NCI-H345 (cell line): ENCODE results near the gene DAAM2.
A peak's percentile ranks its signal among the peaks of the same experiment; 100 is the strongest.

Experiments
- DNase-seq: peaks from one replicate; lab custom pipeline; 2025; lab: John Stamatoyannopoulos, UW

The DAAM2 gene

DNA sequence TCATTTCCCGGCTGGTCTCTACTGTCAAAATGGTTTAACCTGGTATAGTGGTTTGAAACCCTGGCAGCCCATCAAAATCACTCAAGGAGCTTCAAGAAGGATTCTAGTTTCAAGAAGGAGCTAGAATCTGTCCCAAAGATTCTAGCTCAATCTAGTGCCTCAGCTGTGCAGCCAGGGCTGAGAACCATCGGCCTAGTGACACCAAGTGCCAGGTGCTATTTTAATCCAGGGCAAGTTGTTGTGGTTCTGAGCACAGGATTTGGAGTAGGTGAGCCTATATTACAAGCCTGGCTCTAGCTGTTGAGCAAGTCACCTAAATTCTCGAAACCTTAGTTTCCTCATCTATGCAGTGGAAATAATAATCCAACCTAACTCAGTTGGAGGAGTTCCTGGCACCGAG is 138.4 kb downstream of the DAAM2 start:
- DNase-seq = no peak

- no peak for DNase-seq
These were observed 139.4 kb downstream of the DAAM2 start for GRCh38 chr6:39931607-39932006.

GRCh38 chr6:39932386-39932910 is 140.3 kb downstream of the DAAM2 start:
- DNase-seq = no peak

GRCh38 chr6:39933669-39934130 is 141.5 kb downstream of the DAAM2 start:
- no peak for DNase-seq

- DNase-seq = peak; percentile 73
These were observed 142.1 kb downstream of the DAAM2 start, which contains the start of gene MOCS1 for GRCh38 chr6:39934131-39934757. Gene MOCS1, minus strand, starts transcription at chr6:39934462. Its CDS starts 45 bp downstream, at chr6:39934417.

DNA sequence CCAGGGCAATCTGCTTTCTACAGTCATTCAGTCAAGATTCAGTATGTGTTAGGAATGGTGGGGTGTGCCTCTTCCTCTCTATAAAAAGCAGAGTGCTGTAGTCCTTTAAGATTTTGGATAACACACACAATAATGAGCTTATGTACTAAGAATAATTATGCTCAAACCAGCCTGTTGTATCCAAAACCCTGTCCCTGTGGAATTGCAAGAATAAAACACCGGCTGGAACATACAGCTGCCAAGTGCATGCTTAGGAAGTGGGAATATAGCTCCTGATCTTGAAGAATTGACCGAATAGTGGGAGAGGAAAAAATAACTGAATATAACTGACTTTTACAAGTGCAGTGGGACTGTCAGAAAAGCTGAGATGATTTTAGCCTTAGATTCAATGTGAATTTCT is 143.1 kb downstream of the DAAM2 start:
- no peak for DNase-seq

GRCh38 chr6:39936857-39937256 is 144.7 kb downstream of the DAAM2 start:
- DNase-seq = no peak

GRCh38 chr6:39937686-39938333 is 145.6 kb downstream of the DAAM2 start:
- no peak for DNase-seq

GRCh38 chr6:39938773-39939654 is 146.8 kb downstream of the DAAM2 start:
- DNase-seq = no peak

DNA sequence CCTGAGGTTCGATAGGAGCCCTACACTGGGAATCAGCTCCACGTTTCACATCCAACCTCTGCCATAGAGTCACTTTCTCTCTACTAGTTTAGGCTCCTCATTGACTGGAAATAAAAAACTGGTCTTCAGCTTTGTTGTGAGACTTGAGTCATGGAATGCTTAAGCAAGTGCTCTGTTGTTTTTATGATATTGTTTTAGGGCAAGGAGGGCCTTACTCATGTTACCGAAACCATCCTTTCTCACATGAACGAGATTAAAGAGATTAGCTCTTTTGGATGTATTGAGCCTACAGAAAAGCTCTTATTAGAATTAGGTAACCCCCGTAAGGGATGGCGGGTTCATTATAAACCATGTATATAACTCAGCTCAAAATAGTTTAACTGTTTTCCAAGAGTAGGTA is 149.0 kb downstream of the DAAM2 start:
- DNase-seq = no peak

GRCh38 chr6:39941820-39942219 is 149.6 kb downstream of the DAAM2 start:
- DNase-seq = no peak

GRCh38 chr6:39942903-39943580 is 150.9 kb downstream of the DAAM2 start:
- DNase-seq = no peak

DNA sequence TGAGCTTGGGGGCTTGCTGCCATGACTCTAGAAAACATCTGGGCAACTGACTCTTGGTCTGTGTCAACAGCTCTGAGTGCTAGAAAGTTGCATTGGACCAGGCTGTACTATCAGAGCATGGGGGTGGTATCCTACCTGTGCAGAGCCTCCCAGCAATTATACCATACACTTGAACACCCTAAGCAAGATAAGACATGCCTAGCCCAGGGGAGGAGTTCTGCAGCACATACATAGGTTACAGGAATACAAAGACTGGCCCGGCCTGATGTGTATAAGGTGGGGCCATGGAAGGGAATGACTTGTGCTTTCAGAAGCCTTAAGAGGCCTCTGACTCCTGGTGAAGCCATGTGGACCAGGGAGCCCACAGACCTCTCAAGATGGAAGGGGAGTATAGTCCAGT is 153.4 kb downstream of the DAAM2 start:
- peak; percentile 7 for DNase-seq

DNA sequence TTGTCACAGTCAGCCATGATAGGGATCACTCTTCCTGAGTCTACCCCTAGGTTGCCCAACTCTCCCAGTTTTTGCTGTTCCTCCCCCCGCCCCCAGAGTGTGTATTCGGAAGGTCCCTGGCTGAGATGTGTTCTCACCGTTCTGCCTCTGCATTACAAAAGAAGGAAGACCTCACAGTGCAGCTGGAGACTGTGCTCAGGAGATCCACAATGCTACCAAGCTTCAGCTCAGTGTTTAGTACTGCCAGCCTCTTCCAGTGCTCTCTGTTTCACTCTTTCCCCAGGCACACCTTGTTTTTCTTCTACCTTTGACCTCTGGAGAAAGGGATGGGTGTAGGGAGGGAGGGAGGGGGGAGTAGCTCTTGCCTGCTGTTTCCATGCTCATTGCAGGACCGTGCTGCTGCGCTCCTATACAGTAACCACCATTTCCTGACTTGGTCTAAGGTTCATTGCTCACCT is 155.5 kb downstream of the DAAM2 start:
- no peak for DNase-seq

- DNase-seq = no peak
These were observed 156.1 kb downstream of the DAAM2 start for GRCh38 chr6:39948199-39948791.

GRCh38 chr6:39950125-39950720 is 158.0 kb downstream of the DAAM2 start:
- DNase-seq = no peak

DNA sequence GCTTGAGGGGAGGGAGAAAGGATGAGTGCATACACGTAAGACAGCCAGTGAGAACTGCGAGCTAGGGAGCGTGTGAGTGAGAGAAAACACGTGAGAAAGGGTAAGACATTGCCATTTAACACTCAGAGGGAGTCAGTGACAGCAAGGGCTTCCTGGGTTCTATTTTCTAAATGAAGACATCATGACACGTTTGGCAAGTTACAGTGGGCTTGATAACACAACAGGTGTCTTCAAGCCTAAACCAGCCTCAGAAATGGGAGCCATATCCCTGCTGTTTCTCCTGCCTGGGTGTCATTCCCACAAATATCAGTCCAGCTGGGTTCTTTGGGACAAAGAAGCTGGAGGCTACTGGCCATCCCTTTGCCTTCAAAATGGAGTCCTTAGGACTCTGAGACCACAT is 159.0 kb downstream of the DAAM2 start:
- no peak for DNase-seq

GRCh38 chr6:39951716-39952115 is 159.5 kb downstream of the DAAM2 start:
- no peak for DNase-seq

- DNase-seq = no peak
These were observed 160.0 kb downstream of the DAAM2 start for GRCh38 chr6:39952167-39952566.

DNA sequence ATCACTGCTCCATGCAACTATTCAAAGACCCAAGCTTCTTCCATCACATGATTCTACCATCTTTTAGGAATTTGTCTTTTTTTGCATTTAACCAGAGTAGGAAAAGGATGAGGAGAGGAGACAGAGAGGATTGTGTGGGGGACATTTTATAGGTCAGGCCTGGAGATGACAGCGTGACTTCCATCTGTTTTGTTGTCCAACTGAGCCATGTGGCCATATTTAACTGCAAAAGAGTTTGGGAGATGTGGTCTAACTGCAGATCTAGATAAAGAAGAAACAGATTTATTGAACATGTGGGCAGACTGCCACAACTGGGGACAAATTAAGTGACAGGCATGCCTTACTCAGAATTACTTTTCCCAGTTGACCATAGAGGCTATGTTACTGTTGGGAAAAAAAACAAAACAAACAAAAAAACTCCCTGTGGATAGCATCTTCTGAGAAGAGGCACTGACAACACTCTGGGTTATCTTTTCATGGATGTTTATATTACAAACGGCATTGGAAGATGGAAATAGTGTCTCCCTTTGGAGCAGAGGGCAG is 161.0 kb downstream of the DAAM2 start:
- no peak for DNase-seq
